ENCODE measurements around the gene PDCD2L.
"Not testable (repeated sequence)": the region's sequence is repeated elsewhere in the genome, so short reads cannot be mapped to it uniquely, and the experiment has no call there.

Gene PDCD2L

GRCh38 chr19:34411216-34411615 is 7.0 kb downstream of the PDCD2L start:
- no peak for DNase-seq (ENCODE audit: low read depth in 2 of 3, low spot score in 1 of 3)

GRCh38 chr19:34416021-34416545 is 11.9 kb downstream of the PDCD2L start:
- DNase-seq (ENCODE audit: low read depth in 2 of 3, low spot score in 1 of 3): no peak

GRCh38 chr19:34418300-34418699 is 14.1 kb downstream of the PDCD2L start:
- no peak for DNase-seq (ENCODE audit: low read depth in 2 of 3, low spot score in 1 of 3)

GRCh38 chr19:34426096-34426661 is 22.0 kb downstream of the PDCD2L start:
- DNase-seq (ENCODE audit: low read depth in 2 of 3, low spot score in 1 of 3): no peak

GRCh38 chr19:34428549-34429285 is 24.5 kb downstream of the PDCD2L start:
- peak; percentile 7 to 29 (median 19) for DNase-seq (ENCODE audit: low read depth in 2 of 3, low spot score in 1 of 3)

- no peak for DNase-seq (ENCODE audit: low read depth in 2 of 3, low spot score in 1 of 3)
Observed at GRCh38 chr19:34429553-34429952, 25.4 kb downstream of the PDCD2L start.

- peak in 2 of 3 donors; percentile 7 to 23 for DNase-seq (ENCODE audit: low read depth in 2 of 3, low spot score in 1 of 3)
Observed at GRCh38 chr19:34430738-34431625, 26.8 kb downstream of the PDCD2L start.

- DNase-seq (ENCODE audit: low read depth in 2 of 3, low spot score in 1 of 3): no peak
Observed at GRCh38 chr19:34431681-34432402, 27.6 kb downstream of the PDCD2L start.

GRCh38 chr19:34432797-34433196 is 28.6 kb downstream of the PDCD2L start:
- no peak for DNase-seq (ENCODE audit: low read depth in 2 of 3, low spot score in 1 of 3)

GRCh38 chr19:34436716-34437115 is 32.5 kb downstream of the PDCD2L start:
- DNase-seq (ENCODE audit: low read depth in 2 of 3, low spot score in 1 of 3): no peak

GRCh38 chr19:34448191-34448590 is 44.0 kb downstream of the PDCD2L start:
- no peak for DNase-seq (ENCODE audit: low read depth in 2 of 3, low spot score in 1 of 3)

GRCh38 chr19:34452723-34453122 is 48.5 kb downstream of the PDCD2L start:
- no peak for DNase-seq (ENCODE audit: low read depth in 2 of 3, low spot score in 1 of 3)

- no peak for DNase-seq (ENCODE audit: low read depth in 2 of 3, low spot score in 1 of 3)
Observed at GRCh38 chr19:34454091-34454490, 49.9 kb downstream of the PDCD2L start.

GRCh38 chr19:34454685-34455084 is 50.5 kb downstream of the PDCD2L start:
- DNase-seq (ENCODE audit: low read depth in 2 of 3, low spot score in 1 of 3): no peak

- DNase-seq (ENCODE audit: low read depth in 2 of 3, low spot score in 1 of 3): not testable (repeated sequence)
Observed at GRCh38 chr19:34455783-34456480, 51.7 kb downstream of the PDCD2L start.

GRCh38 chr19:34457446-34457845 is 53.2 kb downstream of the PDCD2L start:
- DNase-seq (ENCODE audit: low read depth in 2 of 3, low spot score in 1 of 3): no peak

GRCh38 chr19:34458677-34459076 is 54.5 kb downstream of the PDCD2L start:
- DNase-seq (ENCODE audit: low read depth in 2 of 3, low spot score in 1 of 3): no peak

GRCh38 chr19:34459614-34460013 is 55.4 kb downstream of the PDCD2L start:
- DNase-seq (ENCODE audit: low read depth in 2 of 3, low spot score in 1 of 3): no peak

GRCh38 chr19:34461375-34462100 is 57.3 kb downstream of the PDCD2L start:
- DNase-seq (ENCODE audit: low read depth in 2 of 3, low spot score in 1 of 3): no peak

- DNase-seq (ENCODE audit: low read depth in 2 of 3, low spot score in 1 of 3): not testable (repeated sequence)
Observed at GRCh38 chr19:34464785-34465184, 60.6 kb downstream of the PDCD2L start.

Data from stimulated activated CD4-positive, alpha-beta T cell treated with anti-CD3 and anti-CD28 coated beads, Interleukin-12 subunit alpha, Interleukin-12 subunit beta, amount 100 ng/mL, for 48 hours (primary cell).